RWPE1 (cell line): ENCODE results near the gene HK1.

Source experiments
- CTCF ChIA-PET: fragments of 350-600 bp; sonication (Branson Sonifier 250); formaldehyde crosslinking; extraction: SDS; loops from one replicate; lab custom pipeline; 2021; lab: Yijun Ruan, JAX
- POLR2A ChIA-PET: fragments of 400-600 bp; formaldehyde crosslinking; extraction: SDS; loops from one replicate; lab custom pipeline; 2020; ENCODE audit warnings: antibody characterized with exemption; ENCODE audit not compliant: low non-redundant PET; lab: Yijun Ruan, JAX
- DNase-seq: peaks from one replicate; pipeline ENCODE4 v3.0.0; 2012; ENCODE audit warnings: low spot score
- H3K27ac ChIP-seq: fragments of 450-650 bp; 2 replicates; pipeline ENCODE4 v1.5.1; 2017
- CTCF ChIP-seq: fragments of 450-650 bp; conservative IDR thresholded peaks from 2 replicates; pipeline ENCODE4 v1.5.1; 2017; ENCODE audit warnings: low read depth, mild to moderate bottlenecking

The HK1 gene

GRCh38 chr10:69415951-69416350 lies 137.7 kb downstream of the HK1 start:
- no peak for DNase-seq
- ChIA-PET CTCF (no interaction called here), POLR2A (no interaction called here)
- no peak overlapping the region for H3K27ac ChIP-seq
- no peak for TF ChIP-seq CTCF

GRCh38 chr10:69416695-69417094 lies 138.4 kb downstream of the HK1 start, which contains the start of gene TACR2:
TACR2 (minus strand) TSS chr10:69416918; CDS start chr10:69416323, 595 bp downstream.
- ChIA-PET POLR2A (no interaction called here), CTCF (no interaction called here)
- TF ChIP-seq CTCF, result no peak
- DNase-seq, result no peak
- no peak within 1 kb of the TSS for H3K27ac ChIP-seq

- ChIA-PET CTCF (no interaction called here), POLR2A (interaction anchor here (0.6 kb wide), 1 partner anchor 105 kb away, joined by 10 read pairs; no protein-coding TSS in a partner anchor)
- no peak overlapping the region for H3K27ac ChIP-seq
- DNase-seq, result no peak
- TF ChIP-seq CTCF, result no peak
These were observed 139.2 kb downstream of the HK1 start for GRCh38 chr10:69417542-69417941.

GRCh38 chr10:69418052-69418752 lies 139.9 kb downstream of the HK1 start:
- H3K27ac ChIP-seq, result no peak overlapping the region
- no peak for DNase-seq
- POLR2A ChIA-PET, result interaction anchor here (0.6 kb wide), 1 partner anchor 104 kb away, joined by 10 read pairs; no protein-coding TSS in a partner anchor
- no peak for TF ChIP-seq CTCF
- CTCF ChIA-PET, result interaction anchor here (0.6 kb wide), 1 partner anchor 87 kb away, joined by 7 read pairs; no protein-coding TSS in a partner anchor

- no peak for TF ChIP-seq CTCF
- DNase-seq, result no peak
- ChIA-PET CTCF (no interaction called here), POLR2A (no interaction called here)
- H3K27ac ChIP-seq, result no peak overlapping the region
These were observed 140.9 kb downstream of the HK1 start for GRCh38 chr10:69419096-69419743.

- ChIA-PET CTCF (interaction anchor here (0.6 kb wide), 2 partner anchors 13 to 50 kb away, joined by 3 read pairs; no protein-coding TSS in a partner anchor), POLR2A (no interaction called here)
- TF ChIP-seq CTCF, result no peak
- H3K27ac ChIP-seq, result no peak overlapping the region
- DNase-seq, result no peak
These were observed 141.4 kb downstream of the HK1 start for GRCh38 chr10:69419744-69420126.
